OCI-LY1 (cell line): ENCODE measurements around the gene CTXND1.

Experiments
- EZH2 ChIP-seq: fragments of 200-600 bp; sonication (generic), shearing (Covaris generic); IDR thresholded peaks from 2 replicates; pipeline ENCODE4 v1.8.0; 2017; ENCODE audit warnings: borderline replicate concordance, mixed run types, mild to moderate bottlenecking, antibody characterized with exemption, low read length, moderate library complexity, mixed read lengths
- TF ChIP-seq, protein P1 (sequence below): fragments of 200-600 bp; sonication (generic), shearing (Covaris generic); IDR thresholded peaks from 2 replicates; pipeline ENCODE4 v1.5.1; 2017; ENCODE audit warnings: mild to moderate bottlenecking, antibody characterized with exemption, low read length, moderate library complexity, mixed read lengths

DNA sequence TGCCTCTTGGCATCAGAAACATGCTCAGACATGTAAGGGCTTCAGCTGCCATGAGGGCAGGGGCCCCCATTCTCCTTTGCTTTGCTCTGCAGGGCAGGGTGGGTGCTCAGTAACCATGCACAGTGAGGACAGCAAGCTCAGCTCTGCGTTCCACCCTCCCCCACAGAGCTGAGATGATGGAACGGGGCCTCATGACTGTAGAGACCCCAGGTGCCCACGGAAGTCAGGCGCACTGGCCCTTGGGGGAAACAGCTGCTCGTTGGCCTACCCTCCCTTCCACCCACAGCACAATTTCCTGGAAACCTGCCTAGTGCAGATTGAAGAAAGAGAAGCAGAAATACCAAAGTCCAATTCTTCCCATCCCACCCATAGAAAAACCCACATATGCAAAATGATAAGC, 10.5 kb downstream of the CTXND1 start:
- TF ChIP-seq, protein P1, sequence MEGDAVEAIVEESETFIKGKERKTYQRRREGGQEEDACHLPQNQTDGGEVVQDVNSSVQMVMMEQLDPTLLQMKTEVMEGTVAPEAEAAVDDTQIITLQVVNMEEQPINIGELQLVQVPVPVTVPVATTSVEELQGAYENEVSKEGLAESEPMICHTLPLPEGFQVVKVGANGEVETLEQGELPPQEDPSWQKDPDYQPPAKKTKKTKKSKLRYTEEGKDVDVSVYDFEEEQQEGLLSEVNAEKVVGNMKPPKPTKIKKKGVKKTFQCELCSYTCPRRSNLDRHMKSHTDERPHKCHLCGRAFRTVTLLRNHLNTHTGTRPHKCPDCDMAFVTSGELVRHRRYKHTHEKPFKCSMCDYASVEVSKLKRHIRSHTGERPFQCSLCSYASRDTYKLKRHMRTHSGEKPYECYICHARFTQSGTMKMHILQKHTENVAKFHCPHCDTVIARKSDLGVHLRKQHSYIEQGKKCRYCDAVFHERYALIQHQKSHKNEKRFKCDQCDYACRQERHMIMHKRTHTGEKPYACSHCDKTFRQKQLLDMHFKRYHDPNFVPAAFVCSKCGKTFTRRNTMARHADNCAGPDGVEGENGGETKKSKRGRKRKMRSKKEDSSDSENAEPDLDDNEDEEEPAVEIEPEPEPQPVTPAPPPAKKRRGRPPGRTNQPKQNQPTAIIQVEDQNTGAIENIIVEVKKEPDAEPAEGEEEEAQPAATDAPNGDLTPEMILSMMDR, result no peak
- TF ChIP-seq EZH2, result no peak
